GM12875 (cell line): ENCODE data around the gene CACNA1D.

Experiments used
- H3K4me3 ChIP-seq: one replicate; pipeline ENCODE4 v1.5.1; 2011; ENCODE audit warnings: low read depth, low read length, control low read depth
- TF ChIP-seq, protein P1 (sequence below): IDR thresholded peaks from 2 replicates; pipeline ENCODE4 v1.5.1; 2011; ENCODE audit warnings: low read depth, mild to moderate bottlenecking, control low read depth, inconsistent platforms, low read length, moderate library complexity, borderline replicate concordance; ENCODE audit not compliant: insufficient read depth

Gene CACNA1D

GRCh38 chr3:53807117-53807810 is 312.9 kb downstream of the CACNA1D start:
- TF ChIP-seq, protein P1, sequence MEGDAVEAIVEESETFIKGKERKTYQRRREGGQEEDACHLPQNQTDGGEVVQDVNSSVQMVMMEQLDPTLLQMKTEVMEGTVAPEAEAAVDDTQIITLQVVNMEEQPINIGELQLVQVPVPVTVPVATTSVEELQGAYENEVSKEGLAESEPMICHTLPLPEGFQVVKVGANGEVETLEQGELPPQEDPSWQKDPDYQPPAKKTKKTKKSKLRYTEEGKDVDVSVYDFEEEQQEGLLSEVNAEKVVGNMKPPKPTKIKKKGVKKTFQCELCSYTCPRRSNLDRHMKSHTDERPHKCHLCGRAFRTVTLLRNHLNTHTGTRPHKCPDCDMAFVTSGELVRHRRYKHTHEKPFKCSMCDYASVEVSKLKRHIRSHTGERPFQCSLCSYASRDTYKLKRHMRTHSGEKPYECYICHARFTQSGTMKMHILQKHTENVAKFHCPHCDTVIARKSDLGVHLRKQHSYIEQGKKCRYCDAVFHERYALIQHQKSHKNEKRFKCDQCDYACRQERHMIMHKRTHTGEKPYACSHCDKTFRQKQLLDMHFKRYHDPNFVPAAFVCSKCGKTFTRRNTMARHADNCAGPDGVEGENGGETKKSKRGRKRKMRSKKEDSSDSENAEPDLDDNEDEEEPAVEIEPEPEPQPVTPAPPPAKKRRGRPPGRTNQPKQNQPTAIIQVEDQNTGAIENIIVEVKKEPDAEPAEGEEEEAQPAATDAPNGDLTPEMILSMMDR, result no peak
- H3K4me3 ChIP-seq, result no peak overlapping the region

DNA sequence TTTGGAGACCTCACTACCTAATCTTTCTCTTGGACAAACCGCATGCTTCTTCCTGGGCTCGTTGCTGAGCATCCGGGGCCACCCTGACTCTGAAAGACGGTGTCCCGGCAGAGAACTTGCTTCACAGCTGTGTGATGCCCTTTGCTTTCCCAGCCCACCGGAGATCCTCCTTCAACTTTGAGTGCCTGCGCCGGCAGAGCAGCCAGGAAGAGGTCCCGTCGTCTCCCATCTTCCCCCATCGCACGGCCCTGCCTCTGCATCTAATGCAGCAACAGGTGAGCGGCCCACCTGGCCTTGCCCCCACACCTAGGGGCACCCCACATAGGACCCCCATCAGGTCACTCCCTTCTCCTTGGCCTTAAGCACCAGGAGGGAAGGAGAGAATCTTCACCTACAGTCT is 314.1 kb downstream of the CACNA1D start:
- no peak overlapping the region for H3K4me3 ChIP-seq
- TF ChIP-seq, protein P1, result no peak

- TF ChIP-seq, protein P1, result no peak
Measured at GRCh38 chr3:53809267-53809666, 314.9 kb downstream of the CACNA1D start.

DNA sequence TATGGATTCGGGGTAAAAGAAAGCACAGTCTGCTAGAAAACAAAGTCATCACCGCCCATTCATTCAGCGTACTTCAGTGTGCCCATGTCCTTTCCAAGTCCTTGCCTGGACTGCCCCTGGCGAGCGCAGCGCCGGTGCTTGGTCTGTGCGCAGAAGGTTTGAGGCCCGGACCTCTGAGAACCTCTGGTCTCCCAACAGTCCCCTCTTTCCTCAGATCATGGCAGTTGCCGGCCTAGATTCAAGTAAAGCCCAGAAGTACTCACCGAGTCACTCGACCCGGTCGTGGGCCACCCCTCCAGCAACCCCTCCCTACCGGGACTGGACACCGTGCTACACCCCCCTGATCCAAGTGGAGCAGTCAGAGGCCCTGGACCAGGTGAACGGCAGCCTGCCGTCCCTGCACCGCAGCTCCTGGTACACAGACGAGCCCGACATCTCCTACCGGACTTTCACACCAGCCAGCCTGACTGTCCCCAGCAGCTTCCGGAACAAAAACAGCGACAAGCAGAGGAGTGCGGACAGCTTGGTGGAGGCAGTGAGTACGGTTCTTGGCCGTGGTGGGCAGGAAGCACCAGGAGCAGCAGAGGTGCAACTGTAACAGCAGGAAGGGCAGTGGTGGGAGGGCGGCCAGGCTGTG is 315.5 kb downstream of the CACNA1D start:
- no peak overlapping the region for H3K4me3 ChIP-seq
- TF ChIP-seq, protein P1, result no peak

More at GRCh38 chr3:53809267-53809666, 314.9 kb downstream of the CACNA1D start:
- H3K4me3 ChIP-seq, result no peak overlapping the region

GRCh38 chr3:53811143-53811927 is 316.9 kb downstream of the CACNA1D start:
- TF ChIP-seq, protein P1, result no peak
- H3K4me3 ChIP-seq, result no peak overlapping the region

GRCh38 chr3:53812434-53812833 is 318.0 kb downstream of the CACNA1D start:
- no peak overlapping the region for H3K4me3 ChIP-seq
- TF ChIP-seq, protein P1, result 0 out of 2 replicates have a peak, but pooled peaks have one; percentile 7
